IPS-18c (cell line): Measurements from ENCODE around the gene OR52A5.

Experiments used
- H3K4me3 ChIP-seq: 2 replicates; pipeline ENCODE4 v1.7.0; 2013; ENCODE audit warnings: low read depth, mild to moderate bottlenecking, low read length, moderate library complexity; ENCODE audit not compliant: insufficient read depth
- H3K9me3 ChIP-seq: one replicate; pipeline ENCODE4 v1.6.1; 2013; ENCODE audit warnings: mild to moderate bottlenecking, low read length, moderate library complexity; ENCODE audit not compliant: control insufficient read depth, insufficient read depth

The OR52A5 gene

GRCh38 chr11:5124891-5125620 is 13.1 kb downstream of the OR52A5 start:
- no peaks in the 10 kb centered on the region for H3K9me3 ChIP-seq
- H3K4me3 ChIP-seq: no peak overlapping the region

DNA sequence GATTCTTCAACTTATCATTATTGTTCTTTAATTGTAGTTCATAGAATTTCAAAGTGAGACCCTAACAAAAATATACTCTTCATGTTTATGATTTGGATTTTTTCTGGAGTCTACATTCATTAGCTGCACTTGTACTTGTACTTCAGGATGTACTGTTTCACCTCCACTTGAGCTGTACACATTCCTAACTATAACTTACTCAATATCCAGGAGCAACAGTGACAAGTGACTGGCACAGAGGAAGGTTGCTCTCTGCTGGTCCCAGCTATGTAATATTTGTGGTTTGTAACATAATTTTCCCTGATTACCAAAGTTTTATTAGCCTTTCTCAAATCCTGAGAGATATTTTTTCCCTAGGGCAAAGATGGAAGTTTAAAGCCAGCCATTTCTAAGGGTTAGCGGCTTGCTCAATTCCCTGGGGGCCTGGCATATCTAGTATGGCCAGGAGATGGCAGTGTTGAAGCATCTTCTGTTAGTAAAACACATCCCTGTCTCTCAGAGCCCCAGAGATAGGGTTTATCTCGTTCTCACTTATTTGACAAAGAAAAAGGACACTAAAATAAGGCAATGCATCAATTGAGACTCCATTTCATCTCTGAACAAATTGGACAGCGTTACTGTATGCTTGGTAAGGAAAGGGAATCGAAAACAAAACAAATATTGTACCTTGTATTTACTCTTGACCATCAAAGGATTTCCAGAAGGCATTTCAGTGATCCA is 14.2 kb downstream of the OR52A5 start:
- Histone ChIP-seq H3K4me3 (no peak overlapping the region), H3K9me3 (no peaks in the 10 kb centered on the region)

DNA sequence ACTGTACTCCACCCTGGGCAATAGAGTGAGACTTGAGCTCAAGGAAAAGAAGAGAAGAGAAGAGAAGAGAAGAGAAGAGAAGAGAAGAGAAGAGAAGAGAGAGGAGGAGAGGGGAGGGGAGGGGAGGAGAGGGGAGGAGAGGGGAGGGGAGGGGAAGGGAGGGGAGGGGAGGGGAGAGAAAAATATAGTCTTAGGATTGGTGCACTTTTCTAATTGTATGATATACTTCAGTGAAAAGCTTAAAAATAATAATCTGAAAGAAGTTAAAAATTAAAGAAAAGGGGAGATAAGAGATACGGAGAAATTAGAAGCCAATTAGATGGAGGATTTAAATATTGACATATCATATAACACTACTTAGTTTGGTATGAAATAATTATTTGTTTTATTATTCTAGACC is 19.3 kb downstream of the OR52A5 start:
- no peaks in the 10 kb centered on the region for H3K9me3 ChIP-seq
- no peak overlapping the region for H3K4me3 ChIP-seq

- Histone ChIP-seq H3K4me3 (no peak overlapping the region), H3K9me3 (no peaks in the 10 kb centered on the region)
These were observed 20.6 kb downstream of the OR52A5 start for GRCh38 chr11:5117588-5117987.

GRCh38 chr11:5115339-5115738 is 22.8 kb downstream of the OR52A5 start:
- no peaks in the 10 kb centered on the region for H3K9me3 ChIP-seq
- H3K4me3 ChIP-seq: no peak overlapping the region

DNA sequence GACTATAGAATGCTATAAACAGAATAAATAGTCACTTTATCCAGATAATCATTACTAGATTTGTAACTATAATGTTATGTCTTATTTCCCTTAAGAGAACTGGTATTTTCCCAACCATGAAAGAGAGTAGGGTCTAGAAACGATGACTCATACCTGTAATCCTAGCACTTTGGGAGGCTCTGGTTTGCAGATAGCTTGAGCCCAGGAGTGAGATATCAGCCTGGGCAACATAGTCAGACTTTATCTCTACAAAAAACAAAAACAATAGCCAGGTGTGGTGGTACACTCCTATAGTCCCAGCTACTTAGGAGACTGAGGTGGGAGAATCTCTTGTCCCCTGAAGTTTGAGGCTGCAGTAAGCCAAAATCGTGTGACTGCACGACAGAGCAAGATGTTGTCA is 30.9 kb downstream of the OR52A5 start:
- Histone ChIP-seq H3K4me3 (no peak overlapping the region), H3K9me3 (no peaks in the 10 kb centered on the region)

DNA sequence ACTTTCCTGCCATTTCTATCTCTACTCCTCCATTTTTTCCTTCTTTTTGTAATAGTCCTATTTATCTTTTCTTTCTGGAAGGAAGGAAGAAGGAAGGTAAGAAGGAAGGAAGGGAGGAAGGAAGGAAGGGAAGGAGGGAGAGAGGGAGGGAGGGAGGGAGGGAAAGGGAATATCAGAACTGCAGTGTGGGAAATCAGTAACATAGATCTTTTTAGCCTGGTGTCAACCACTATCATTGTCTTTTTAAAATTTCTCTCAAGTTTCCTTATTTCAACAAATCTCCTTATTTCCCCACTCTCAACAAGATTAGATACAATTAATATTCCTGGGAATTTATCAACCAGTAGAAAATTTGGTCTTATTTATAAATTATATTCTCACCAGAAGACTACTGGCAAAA is 35.1 kb downstream of the OR52A5 start:
- no peaks in the 10 kb centered on the region for H3K9me3 ChIP-seq
- H3K4me3 ChIP-seq: no peak overlapping the region

DNA sequence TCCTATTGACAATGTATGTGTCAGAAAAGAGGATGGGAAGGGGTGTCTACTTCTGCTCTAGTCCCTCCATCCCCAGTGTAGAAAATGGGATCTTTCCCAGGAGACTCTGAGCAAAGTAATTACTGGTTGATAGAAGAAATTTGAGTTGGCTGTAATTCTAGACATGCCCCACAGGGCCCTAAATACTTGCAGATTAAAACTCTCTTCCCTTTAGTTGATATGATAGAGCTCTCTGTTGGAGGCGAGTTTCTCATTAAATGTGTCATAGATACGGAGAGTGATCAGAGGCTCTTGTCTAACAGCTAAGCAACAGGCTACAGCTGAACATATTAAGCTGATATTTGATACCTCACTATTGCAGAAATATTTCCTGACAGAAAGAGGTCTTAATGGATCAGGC is 35.9 kb downstream of the OR52A5 start:
- Histone ChIP-seq H3K4me3 (no peak overlapping the region), H3K9me3 (no peaks in the 10 kb centered on the region)

DNA sequence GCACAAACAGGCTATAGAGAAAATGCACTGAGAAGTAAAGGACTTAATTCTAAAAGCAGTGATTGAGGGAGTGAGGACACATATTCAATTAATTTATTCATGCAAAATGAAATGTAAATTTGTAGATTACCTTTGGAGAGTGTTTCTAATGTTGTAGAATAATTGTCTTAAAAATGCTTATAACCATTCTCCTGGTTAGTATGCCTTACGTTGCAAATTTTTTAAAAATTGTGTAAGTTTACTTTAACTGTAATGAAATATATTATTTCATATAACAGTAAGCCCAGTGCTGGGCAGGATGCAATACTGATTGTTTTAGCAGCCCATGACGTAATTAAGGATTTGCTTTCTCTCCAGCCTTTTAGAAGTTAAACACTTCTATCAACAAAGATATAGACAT is 42.1 kb downstream of the OR52A5 start:
- H3K9me3 ChIP-seq: no peaks in the 10 kb centered on the region

DNA sequence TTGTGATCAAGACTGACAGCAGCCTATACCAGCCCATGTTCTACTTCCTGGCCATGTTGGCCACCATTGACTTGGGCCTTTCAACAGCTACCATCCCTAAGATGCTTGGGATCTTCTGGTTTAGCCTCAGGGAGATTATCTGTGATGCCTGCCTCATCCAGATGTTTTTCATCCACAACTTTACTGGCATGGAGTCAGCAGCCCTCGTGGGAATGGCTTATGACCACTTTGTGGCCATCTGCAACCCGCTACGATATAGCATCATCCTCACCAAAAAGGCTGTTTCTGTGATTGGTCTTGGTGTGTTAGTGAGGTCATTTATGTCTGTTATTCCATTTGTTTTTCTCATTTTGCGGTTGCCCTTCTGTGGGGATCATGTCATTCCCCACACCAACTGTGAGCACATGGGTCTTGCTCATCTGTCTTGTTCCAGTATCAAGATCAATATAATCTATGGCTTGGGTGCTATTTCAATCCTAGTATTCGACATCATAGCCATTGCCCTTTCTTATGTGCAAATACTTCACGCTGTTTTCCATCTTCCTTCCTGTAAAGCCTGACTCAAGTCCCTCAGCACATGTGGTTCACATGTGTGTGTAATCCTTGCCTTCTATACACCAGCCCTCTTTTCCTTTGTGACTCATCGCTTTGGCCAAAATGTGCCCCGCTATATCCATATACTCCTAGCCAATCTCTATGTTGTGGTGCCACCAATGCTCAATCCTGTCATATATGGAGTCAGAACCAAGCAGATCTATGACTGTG is 45.2 kb downstream of the OR52A5 start:
- Histone ChIP-seq H3K9me3 (no peaks in the 10 kb centered on the region), H3K4me3 (no peak overlapping the region)

More for the DNA sequence above, 42.1 kb downstream of the OR52A5 start:
- no peak overlapping the region for H3K4me3 ChIP-seq

DNA sequence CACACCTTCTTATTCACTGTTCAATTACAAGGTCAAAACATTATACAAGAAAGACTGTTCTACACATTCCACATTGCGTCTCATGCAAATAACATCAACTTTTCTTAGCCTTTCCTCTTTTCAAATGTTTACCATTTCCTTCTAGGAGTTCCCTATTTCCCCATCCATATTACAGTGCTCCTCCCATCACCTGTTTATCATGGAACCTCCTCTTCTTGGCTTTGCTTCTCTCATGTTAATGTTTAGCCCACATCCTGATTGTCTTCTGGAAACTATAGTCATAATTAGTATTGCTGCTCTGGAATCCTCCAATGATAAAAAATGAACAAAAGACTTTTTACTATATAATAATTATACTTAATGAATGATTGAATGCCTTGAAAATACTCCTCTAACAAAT is 47.5 kb downstream of the OR52A5 start:
- Histone ChIP-seq H3K4me3 (no peak overlapping the region), H3K9me3 (no peaks in the 10 kb centered on the region)

DNA sequence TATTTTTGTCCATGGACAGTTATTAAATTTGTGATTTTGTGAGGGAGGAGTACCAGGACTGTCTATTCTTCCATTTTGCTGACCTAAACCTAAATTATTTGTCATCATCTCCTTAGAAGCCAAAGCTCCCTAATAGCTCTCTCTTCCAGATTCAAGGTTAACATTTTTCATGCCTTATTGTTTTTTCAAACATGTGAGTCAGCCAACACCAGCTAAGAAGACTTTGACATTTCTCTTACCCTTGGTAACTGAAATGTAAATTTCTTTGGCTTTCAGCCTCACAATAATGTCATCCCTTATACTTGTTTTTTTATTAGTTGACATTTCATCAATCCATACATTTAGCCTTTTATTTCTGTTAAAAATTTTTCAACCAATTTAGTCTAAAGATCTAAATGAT is 49.6 kb downstream of the OR52A5 start:
- Histone ChIP-seq H3K9me3 (no peaks in the 10 kb centered on the region), H3K4me3 (no peak overlapping the region)

GRCh38 chr11:5083602-5084001 is 54.6 kb downstream of the OR52A5 start:
- Histone ChIP-seq H3K9me3 (no peaks in the 10 kb centered on the region), H3K4me3 (no peak overlapping the region)

DNA sequence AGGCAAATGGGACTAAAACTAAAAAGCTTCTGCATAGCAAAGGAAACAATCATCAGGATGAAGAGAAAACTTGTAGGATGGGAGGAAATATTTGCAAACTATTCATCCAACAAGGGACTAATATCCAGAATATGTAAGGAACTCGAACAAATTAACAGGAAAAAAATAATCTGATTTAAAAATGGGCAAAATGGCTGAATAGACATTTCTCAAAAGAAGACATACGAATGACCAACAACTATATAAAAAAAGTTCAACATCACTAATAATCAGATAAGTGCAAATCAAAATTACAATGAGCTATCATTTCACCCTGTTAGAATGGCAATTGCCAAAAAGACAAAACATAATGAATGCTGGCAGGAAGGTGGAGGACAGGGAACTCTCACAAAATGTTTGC is 56.8 kb downstream of the OR52A5 start:
- Histone ChIP-seq H3K4me3 (no peak overlapping the region), H3K9me3 (no peaks in the 10 kb centered on the region)
